CD4-positive, alpha-beta T cell treated with Interleukin-2 at 100 ng/mL for 4 hours (primary cell): Measurements from ENCODE around the gene NHLRC4.

Experiments
- DNase-seq: peaks from one replicate; pipeline ENCODE4 v3.0.0-alpha.2; 2020; ENCODE audit warnings: low spot score

NHLRC4 gene

GRCh38 chr16:565419-566330, 1.1 kb upstream of the NHLRC4 start:
- DNase-seq, result no peak

GRCh38 chr16:567373-568256, 810 bp downstream of the NHLRC4 start:
- DNase-seq, result no peak

- DNase-seq, result no peak
Measured at GRCh38 chr16:568401-569258, 1.8 kb downstream of the NHLRC4 start.

DNA sequence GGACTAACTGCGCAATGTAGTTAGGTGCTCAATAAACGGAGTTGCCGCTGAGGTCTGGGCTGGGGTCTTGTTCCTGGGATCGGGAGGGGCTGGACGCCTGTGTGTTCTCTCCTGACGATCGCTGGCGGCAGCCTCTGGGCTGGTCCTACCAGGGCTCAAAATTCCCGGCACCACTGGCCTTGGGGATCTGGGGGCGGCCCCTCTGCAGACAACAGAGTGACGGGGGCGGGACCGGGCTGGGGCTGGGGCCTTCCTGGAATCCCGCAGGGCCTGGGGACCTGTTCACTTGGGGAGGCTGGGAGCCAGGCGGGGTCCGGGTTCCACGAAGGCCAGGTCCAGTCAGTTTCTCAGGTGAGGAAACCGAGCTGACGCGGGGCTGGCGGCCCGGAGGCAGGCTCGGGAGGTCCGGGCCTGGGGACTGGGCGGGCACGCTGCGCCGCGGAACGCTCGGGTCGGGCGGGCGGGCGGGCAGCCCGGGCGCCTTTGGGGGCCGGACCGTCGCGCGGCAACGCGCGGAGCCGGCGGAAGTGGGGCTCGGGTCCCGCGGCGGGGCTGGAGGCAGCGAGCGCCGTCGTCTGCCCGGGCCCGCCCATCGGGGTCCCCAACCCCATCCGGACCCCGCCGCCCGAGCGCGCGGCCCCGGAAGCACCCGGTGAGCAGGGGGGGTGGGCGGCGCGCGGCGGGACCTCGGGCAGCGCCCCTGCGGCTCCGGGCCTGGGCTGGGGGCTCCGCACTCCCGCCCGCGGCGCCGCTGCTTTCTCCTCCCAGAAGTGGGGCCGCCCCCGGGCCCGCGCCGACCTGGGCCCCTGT, 2.8 kb downstream of the NHLRC4 start, which contains the start of gene PIGQ:
TSS of gene PIGQ (plus strand) at position 524 of the 810 bp plus-strand sequence. CDS start 4,107 bp downstream, outside the sequence.
- peak; percentile 61 for DNase-seq

- no peak for DNase-seq
Measured at GRCh38 chr16:572865-573650, 6.3 kb downstream of the NHLRC4 start.

DNA sequence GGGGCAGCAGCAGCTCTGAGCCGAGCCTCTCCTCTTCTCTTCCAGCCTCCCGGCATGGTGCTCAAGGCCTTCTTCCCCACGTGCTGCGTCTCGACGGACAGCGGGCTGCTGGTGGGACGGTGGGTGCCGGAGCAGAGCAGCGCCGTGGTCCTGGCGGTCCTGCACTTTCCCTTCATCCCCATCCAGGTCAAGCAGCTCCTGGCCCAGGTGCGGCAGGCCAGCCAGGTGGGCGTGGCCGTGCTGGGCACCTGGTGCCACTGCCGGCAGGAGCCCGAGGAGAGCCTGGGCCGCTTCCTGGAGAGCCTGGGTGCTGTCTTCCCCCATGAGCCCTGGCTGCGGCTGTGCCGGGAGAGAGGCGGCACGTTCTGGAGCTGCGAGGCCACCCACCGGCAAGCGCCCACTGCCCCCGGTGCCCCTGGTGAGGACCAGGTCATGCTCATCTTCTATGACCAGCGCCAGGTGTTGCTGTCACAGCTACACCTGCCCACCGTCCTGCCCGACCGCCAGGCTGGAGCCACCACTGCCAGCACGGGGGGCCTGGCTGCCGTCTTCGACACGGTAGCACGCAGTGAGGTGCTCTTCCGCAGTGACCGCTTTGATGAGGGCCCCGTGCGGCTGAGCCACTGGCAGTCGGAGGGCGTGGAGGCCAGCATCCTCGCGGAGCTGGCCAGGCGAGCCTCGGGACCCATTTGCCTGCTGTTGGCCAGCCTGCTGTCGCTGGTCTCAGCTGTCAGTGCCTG, 7.4 kb downstream of the NHLRC4 start:
- no peak for DNase-seq

- no peak for DNase-seq
Measured at GRCh38 chr16:575354-576196, 8.8 kb downstream of the NHLRC4 start.

- no peak for DNase-seq
Measured at GRCh38 chr16:576197-576822, 9.5 kb downstream of the NHLRC4 start.

GRCh38 chr16:576823-577201, 10.0 kb downstream of the NHLRC4 start:
- DNase-seq, result no peak

DNA sequence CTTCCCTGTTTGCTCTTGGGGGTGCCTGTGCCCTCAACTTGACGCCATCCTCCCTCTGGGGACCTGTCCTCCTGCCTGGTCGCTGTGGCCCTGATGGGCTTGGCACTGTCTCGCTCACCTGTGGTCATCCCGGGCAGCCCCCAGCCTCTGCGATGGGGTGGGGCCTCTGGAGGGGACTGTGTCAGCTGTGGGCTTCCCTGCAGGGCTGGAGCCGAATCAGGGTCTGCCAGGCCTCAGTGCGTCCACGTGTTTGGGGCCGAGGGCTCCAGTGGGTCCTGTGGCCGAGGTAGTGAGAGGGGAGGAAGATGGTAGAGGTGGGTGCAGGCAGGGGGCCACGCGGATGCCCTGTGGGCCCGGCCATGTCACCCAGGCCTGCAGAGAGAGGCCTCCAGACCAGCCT, 11.0 kb downstream of the NHLRC4 start:
- DNase-seq, result no peak

DNA sequence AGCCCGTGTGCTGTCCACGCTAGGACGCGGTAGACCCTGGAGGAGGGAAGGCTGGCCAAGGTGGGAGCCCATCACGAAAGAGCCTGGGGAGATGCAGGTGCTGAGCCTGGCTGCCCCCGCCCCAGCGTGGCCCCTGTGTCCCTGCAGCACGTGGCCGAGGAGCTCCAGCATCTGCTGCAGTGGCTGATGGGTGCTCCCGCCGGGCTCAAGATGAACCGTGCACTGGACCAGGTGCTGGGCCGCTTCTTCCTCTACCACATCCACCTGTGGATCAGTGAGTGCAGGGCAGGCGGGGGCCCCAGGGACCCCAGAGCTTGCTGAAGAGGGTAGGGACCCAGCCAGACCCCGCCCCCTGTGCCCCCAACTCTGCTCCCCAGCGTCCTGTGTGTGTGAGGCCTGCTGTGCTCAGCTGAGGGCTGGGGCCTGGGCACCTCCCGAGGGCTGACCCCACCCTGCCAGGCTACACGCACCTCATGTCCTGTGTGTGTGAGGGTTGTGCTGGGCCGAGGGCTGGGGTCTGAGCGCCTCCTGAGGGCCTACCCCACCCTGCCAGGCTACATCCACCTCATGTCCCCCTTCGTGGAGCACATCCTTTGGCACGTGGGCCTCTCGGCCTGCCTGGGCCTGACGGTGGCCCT, 11.5 kb downstream of the NHLRC4 start:
- DNase-seq, result no peak

- DNase-seq, result peak; percentile 65
Measured at GRCh38 chr16:578870-579405, 12.1 kb downstream of the NHLRC4 start.

GRCh38 chr16:580141-580945, 13.5 kb downstream of the NHLRC4 start:
- DNase-seq, result no peak

GRCh38 chr16:580946-581498, 14.2 kb downstream of the NHLRC4 start:
- no peak for DNase-seq

- no peak for DNase-seq
Measured at GRCh38 chr16:582218-582613, 15.4 kb downstream of the NHLRC4 start.
